Mesenchymal stem cell (in vitro differentiated cells and primary cell): ENCODE results near the gene SLC24A3.

ENCODE experiments used
- DNase-seq: peaks from one replicate; pipeline ENCODE4 v3.0.0-alpha.2; 2013
- H2AFZ ChIP-seq: one replicate; pipeline ENCODE4 v1.6.1; 2013; ENCODE audit warnings: low read depth, mild to moderate bottlenecking, control low read depth, inconsistent platforms, low read length, moderate library complexity
- H2AK5ac ChIP-seq: 2 replicates; pipeline ENCODE4 v1.6.1; 2013; ENCODE audit warnings: low read length, moderate library complexity, mild to moderate bottlenecking, inconsistent platforms; ENCODE audit not compliant: severe bottlenecking
- H2BK120ac ChIP-seq: one replicate; pipeline ENCODE4 v1.6.1; 2013; ENCODE audit warnings: low read depth, mild to moderate bottlenecking, inconsistent platforms, low read length, moderate library complexity
- H2BK12ac ChIP-seq, 2 experiments: one replicate each; pipeline ENCODE4 v1.6.1; 2013; ENCODE audit warnings: inconsistent platforms in 2 of 2, low read length in 2 of 2, mild to moderate bottlenecking in 2 of 2, moderate library complexity in 2 of 2, control low read depth in 1 of 2
- H2BK15ac ChIP-seq: one replicate; pipeline ENCODE4 v1.6.1; 2013; ENCODE audit warnings: mild to moderate bottlenecking, low read depth, inconsistent platforms; ENCODE audit not compliant: poor library complexity, severe bottlenecking
- H2BK5ac ChIP-seq: 2 replicates; pipeline ENCODE4 v1.6.1; 2013; ENCODE audit warnings: low read depth, mild to moderate bottlenecking, low read length, control low read depth, inconsistent platforms; ENCODE audit not compliant: poor library complexity, severe bottlenecking
- H3K14ac ChIP-seq, 2 experiments: one replicate each; pipeline ENCODE4 v1.6.1; 2013; ENCODE audit warnings: inconsistent platforms in 2 of 2, low read length in 2 of 2, control low read depth in 1 of 2, mild to moderate bottlenecking in 1 of 2, moderate library complexity in 1 of 2
- H3K18ac ChIP-seq, 2 experiments: one replicate each; pipeline ENCODE4 v1.6.1; 2013; ENCODE audit warnings: inconsistent platforms in 2 of 2, low read length in 2 of 2, control low read depth in 1 of 2, low read depth in 1 of 2, mild to moderate bottlenecking in 1 of 2
- H3K23ac ChIP-seq, 2 experiments: one replicate each; pipeline ENCODE4 v1.6.1; 2013; ENCODE audit warnings: inconsistent platforms in 2 of 2, low read length in 2 of 2, mild to moderate bottlenecking in 2 of 2, moderate library complexity in 2 of 2, control low read depth in 1 of 2
- H3K27ac ChIP-seq: 2 replicates; pipeline ENCODE4 v1.5.1; 2013; ENCODE audit warnings: mild to moderate bottlenecking, moderate library complexity, low read length, control low read depth, inconsistent platforms; ENCODE audit not compliant: poor library complexity, severe bottlenecking
- H3K27me3 ChIP-seq, 2 experiments: 2 replicates each; pipeline versions ENCODE4 v1.6.1 to v1.7.0; 2013; ENCODE audit warnings: low read length in 2 of 2, mild to moderate bottlenecking in 2 of 2, moderate library complexity in 2 of 2, control low read depth in 1 of 2, inconsistent platforms in 1 of 2; ENCODE audit not compliant: control insufficient read depth in 1 of 2, insufficient read depth in 1 of 2
- H3K36me3 ChIP-seq, 2 experiments: 2 replicates each; pipeline versions ENCODE4 v1.6.1 to v1.7.0; 2013; ENCODE audit warnings: low read length in 2 of 2, control low read depth in 1 of 2, inconsistent platforms in 1 of 2, low read depth in 1 of 2, mild to moderate bottlenecking in 1 of 2; ENCODE audit not compliant: insufficient read depth in 2 of 2, control insufficient read depth in 1 of 2
- H3K4ac ChIP-seq, 2 experiments: one replicate each; pipeline ENCODE4 v1.6.1; 2013; ENCODE audit warnings: inconsistent platforms in 2 of 2, low read length in 2 of 2, mild to moderate bottlenecking in 2 of 2, moderate library complexity in 2 of 2, control low read depth in 1 of 2, low read depth in 1 of 2
- H3K4me1 ChIP-seq: 2 replicates; pipeline ENCODE4 v1.6.1; 2013; ENCODE audit warnings: low read depth, low read length, control low read depth; ENCODE audit not compliant: control insufficient read depth, insufficient read depth
- H3K4me2 ChIP-seq: 2 replicates; pipeline ENCODE4 v1.6.1; 2013; ENCODE audit warnings: low read length, mild to moderate bottlenecking, inconsistent platforms; ENCODE audit not compliant: poor library complexity, severe bottlenecking
- H3K4me3 ChIP-seq, 2 experiments: 2 replicates each; pipeline versions ENCODE4 v1.5.1 to v1.7.0; 2013; ENCODE audit warnings: low read length in 2 of 2, mild to moderate bottlenecking in 2 of 2, control low read depth in 1 of 2, low read depth in 1 of 2; ENCODE audit not compliant: insufficient read depth in 1 of 2
- H3K79me1 ChIP-seq: replicated peaks from 2 replicates; pipeline ENCODE4 v1.6.1; 2013; ENCODE audit warnings: mild to moderate bottlenecking, control low read depth, low read length, inconsistent platforms; ENCODE audit not compliant: poor library complexity, severe bottlenecking
- H3K9ac ChIP-seq: 2 replicates; pipeline ENCODE4 v1.7.0; 2013; ENCODE audit warnings: mild to moderate bottlenecking, low read length, moderate library complexity
- H3K9me3 ChIP-seq: 2 replicates; pipeline ENCODE4 v1.7.0; 2013; ENCODE audit warnings: mild to moderate bottlenecking, low read length; ENCODE audit not compliant: control insufficient read depth
- H4K8ac ChIP-seq: one replicate; pipeline ENCODE4 v1.6.1; 2013; ENCODE audit warnings: inconsistent platforms, mild to moderate bottlenecking, low read length, moderate library complexity
- H4K91ac ChIP-seq: one replicate; pipeline ENCODE4 v1.6.1; 2013; ENCODE audit warnings: mild to moderate bottlenecking, low read length, inconsistent platforms
- WGBS: methylation state at CpG from one replicate; pipeline ENCODE4 v1.1.7; 2013; ENCODE audit warnings: mixed read lengths; 5-methylcytosine and 5-hydroxymethylcytosine counted together

Gene SLC24A3

GRCh38 chr20:19368351-19368750 is 155.9 kb downstream of the SLC24A3 start:
- Histone ChIP-seq H3K18ac (no peak overlapping the region), H3K9me3 (no peaks in the 10 kb centered on the region), H2BK5ac (no peak overlapping the region), H4K8ac (no peak overlapping the region), H2AFZ (no peak overlapping the region), H3K27ac (no peak overlapping the region), H3K9ac (no peak overlapping the region), H3K4me1 (no peaks in the 10 kb centered on the region), H3K4ac (no peak overlapping the region), H3K4me3 (no peak overlapping the region), H3K4me2 (no peak overlapping the region), H3K36me3 (no peaks in the 10 kb centered on the region), H3K27me3 (no peaks in the 10 kb centered on the region), H2BK15ac (no peak overlapping the region), H2AK5ac (no peak overlapping the region), H4K91ac (no peak overlapping the region), H2BK120ac (no peak overlapping the region), H2BK12ac (no peak overlapping the region), H3K79me1 (no peaks in the 10 kb centered on the region), H3K23ac (no peak overlapping the region), H3K14ac (no peak overlapping the region)
- no peak for DNase-seq
- WGBS, result 57% methylated on average over 3 of the region's 3 CpGs

GRCh38 chr20:19370076-19371075 is 157.9 kb downstream of the SLC24A3 start:
- H2BK12ac ChIP-seq, result no peak overlapping the region
- no peak overlapping the region for H3K9ac ChIP-seq
- no peaks in the 10 kb centered on the region for H3K9me3 ChIP-seq
- H2AK5ac ChIP-seq, result no peak overlapping the region
- H3K36me3 ChIP-seq, result no peaks in the 10 kb centered on the region
- no peaks in the 10 kb centered on the region for H3K4me1 ChIP-seq
- no peak overlapping the region for H2BK15ac ChIP-seq
- H4K91ac ChIP-seq, result no peak overlapping the region
- no peak overlapping the region for H3K27ac ChIP-seq
- no peak overlapping the region for H2BK120ac ChIP-seq
- no peak overlapping the region for H3K18ac ChIP-seq
- DNase-seq, result no peak
- no peak overlapping the region for H2AFZ ChIP-seq
- H3K4ac ChIP-seq, result no peak overlapping the region
- no peak overlapping the region for H4K8ac ChIP-seq
- no peak overlapping the region for H3K4me2 ChIP-seq
- H3K4me3 ChIP-seq, result no peak overlapping the region
- no peaks in the 10 kb centered on the region for H3K79me1 ChIP-seq
- no peak overlapping the region for H3K23ac ChIP-seq
- no peak overlapping the region for H3K14ac ChIP-seq
- H3K27me3 ChIP-seq, result no peaks in the 10 kb centered on the region
- 86% methylated on average over 5 of the region's 6 CpGs for WGBS
- H2BK5ac ChIP-seq, result no peak overlapping the region

- Histone ChIP-seq H3K27ac (no peak overlapping the region), H2BK120ac (no peak overlapping the region), H3K18ac (no peak overlapping the region), H4K91ac (no peak overlapping the region), H3K23ac (no peak overlapping the region), H2BK12ac (no peak overlapping the region), H3K9me3 (no peaks in the 10 kb centered on the region), H2BK5ac (no peak overlapping the region), H4K8ac (no peak overlapping the region), H3K4ac (no peak overlapping the region), H3K9ac (no peak overlapping the region), H3K4me1 (no peaks in the 10 kb centered on the region), H2AK5ac (no peak overlapping the region), H2AFZ (no peak overlapping the region), H3K4me3 (no peak overlapping the region), H3K27me3 (no peaks in the 10 kb centered on the region), H3K4me2 (no peak overlapping the region), H3K14ac (no peak overlapping the region), H3K36me3 (no peaks in the 10 kb centered on the region), H2BK15ac (no peak overlapping the region), H3K79me1 (no peaks in the 10 kb centered on the region)
- 65% methylated on average over 1 of the region's 1 CpG for WGBS
- DNase-seq, result no peak
Observed at GRCh38 chr20:19371112-19371511, 158.7 kb downstream of the SLC24A3 start.

- peaks cover 0 to 13% of the 10 kb centered on the region in 2 experiments for H3K27me3 ChIP-seq
- H3K9me3 ChIP-seq, result no peaks in the 10 kb centered on the region
- H3K18ac ChIP-seq, result no peak overlapping the region
- H4K8ac ChIP-seq, result no peak overlapping the region
- no peaks in the 10 kb centered on the region for H3K79me1 ChIP-seq
- H3K23ac ChIP-seq, result no peak overlapping the region
- no peaks in the 10 kb centered on the region for H3K4me1 ChIP-seq
- H3K4me3 ChIP-seq, result no peak overlapping the region
- H3K27ac ChIP-seq, result no peak overlapping the region
- 75% methylated on average over 3 of the region's 3 CpGs for WGBS
- no peak for DNase-seq
- H3K4me2 ChIP-seq, result no peak overlapping the region
- H2BK5ac ChIP-seq, result no peak overlapping the region
- H2AFZ ChIP-seq, result no peak overlapping the region
- no peak overlapping the region for H2AK5ac ChIP-seq
- H2BK15ac ChIP-seq, result no peak overlapping the region
- no peak overlapping the region for H3K14ac ChIP-seq
- no peak overlapping the region for H2BK12ac ChIP-seq
- H3K9ac ChIP-seq, result no peak overlapping the region
- no peaks in the 10 kb centered on the region for H3K36me3 ChIP-seq
- no peak overlapping the region for H2BK120ac ChIP-seq
- H4K91ac ChIP-seq, result no peak overlapping the region
- no peak overlapping the region for H3K4ac ChIP-seq
Observed at GRCh38 chr20:19374216-19374615, 161.8 kb downstream of the SLC24A3 start.
